SK-N-SH (cell line): ENCODE data around the gene VPS8. TPM values are rescaled to one million over a fixed set of nuclear protein-coding genes. Genes with fewer than 3 reads are reported as not detected.

ENCODE experiments used
- CTCF ChIA-PET: fragments of 300-600, 350-600 bp; formaldehyde crosslinking; extraction: SDS; loops from one replicate; lab custom pipeline; 2021; lab: Yijun Ruan, JAX
- POLR2A ChIA-PET: fragments of 350-600 bp; sonication (Branson Sonifier 250); formaldehyde crosslinking; extraction: SDS; loops from one replicate; lab custom pipeline; 2020; ENCODE audit warnings: antibody characterized with exemption, inconsistent platforms; lab: Yijun Ruan, JAX
- DNase-seq: peaks from one replicate; pipeline ENCODE4 v3.0.0; 2012
- H2AFZ ChIP-seq: fragments of 200-600 bp; sonication (generic); 2 replicates; pipeline ENCODE4 v1.8.1; 2016; ENCODE audit warnings: antibody characterized with exemption, mild to moderate bottlenecking, low read depth
- H3F3A ChIP-seq: fragments of 200-600 bp; sonication (generic); replicated peaks from 2 replicates; pipeline ENCODE3; 2016; ENCODE audit warnings: antibody characterized with exemption, mild to moderate bottlenecking; ENCODE audit not compliant: insufficient read depth
- H3K27ac ChIP-seq, 2 experiments: fragments of 200-500 bp in 1 of 2; fragments of 200-600 bp in 1 of 2; sonication (Bioruptor generic) in 1 of 2; sonication (generic), shearing (Covaris generic) in 1 of 2; 2 replicates each; pipeline versions ENCODE4 v1.5.1 to v1.6.1; 2014 to 2016; ENCODE audit warnings: low read depth in 2 of 2, inconsistent platforms in 1 of 2, low read length in 1 of 2, mild to moderate bottlenecking in 1 of 2, mixed read lengths in 1 of 2
- H3K27me3 ChIP-seq: fragments of 200-600 bp; sonication (generic), shearing (Covaris generic); 2 replicates; pipeline ENCODE4 v1.6.1; 2016; ENCODE audit warnings: mixed run types; ENCODE audit not compliant: insufficient read depth
- H3K36me3 ChIP-seq, 2 experiments: fragments of 200-500 bp in 1 of 2; fragments of 200-600 bp in 1 of 2; sonication (Bioruptor generic) in 1 of 2; sonication (generic) in 1 of 2; replicated peaks in 1 of 2; 2 replicates each; pipeline versions ENCODE3 to v1.5.1; 2014 to 2016; ENCODE audit warnings: low read length in 1 of 2, mild to moderate bottlenecking in 1 of 2; ENCODE audit not compliant: insufficient read depth in 2 of 2, control insufficient read depth in 1 of 2
- H3K4me1 ChIP-seq, 2 experiments: fragments of 200-500 bp in 1 of 2; fragments of 200-600 bp in 1 of 2; sonication (Bioruptor generic) in 1 of 2; sonication (generic), shearing (Covaris generic) in 1 of 2; 2 replicates each; pipeline versions ENCODE4 v1.5.1 to v1.6.1; 2014 to 2016; ENCODE audit warnings: low read depth in 1 of 2, low read length in 1 of 2, mixed run types in 1 of 2; ENCODE audit not compliant: insufficient read depth in 2 of 2, control insufficient read depth in 1 of 2
- H3K4me2 ChIP-seq: fragments of 200-600 bp; sonication (generic), shearing (Covaris generic); 2 replicates; pipeline ENCODE4 v1.6.1; 2017; ENCODE audit warnings: mixed run types
- H3K4me3 ChIP-seq, 2 experiments: fragments of 200-500 bp in 1 of 2; fragments of 200-600 bp in 1 of 2; sonication (Bioruptor generic) in 1 of 2; sonication (generic), shearing (Covaris generic) in 1 of 2; 2 replicates each; pipeline versions ENCODE4 v1.5.1 to v1.8.1; 2014 to 2016; ENCODE audit warnings: low read depth in 2 of 2, inconsistent platforms in 1 of 2, low read length in 1 of 2, mild to moderate bottlenecking in 1 of 2, mixed read lengths in 1 of 2, moderate library complexity in 1 of 2
- H3K79me2 ChIP-seq: fragments of 200-600 bp; sonication (generic); 2 replicates; pipeline ENCODE4 v1.8.1; 2017; ENCODE audit warnings: mild to moderate bottlenecking; ENCODE audit not compliant: insufficient read depth
- H3K9ac ChIP-seq: fragments of 200-600 bp; sonication (generic); 2 replicates; pipeline ENCODE4 v1.6.1; 2017; ENCODE audit warnings: mixed run types
- H3K9me2 ChIP-seq: fragments of 200-600 bp; sonication (generic); 2 replicates; pipeline ENCODE4 v1.6.1; 2017; ENCODE audit warnings: mixed run types
- H3K9me3 ChIP-seq: fragments of 200-600 bp; sonication (generic); 2 replicates; pipeline ENCODE4 v1.6.1; 2017; ENCODE audit warnings: mixed run types, mild to moderate bottlenecking, moderate library complexity
- H4K20me1 ChIP-seq: fragments of 200-600 bp; sonication (generic); 2 replicates; pipeline ENCODE4 v1.6.1; 2017; ENCODE audit warnings: mild to moderate bottlenecking, mixed run types; ENCODE audit not compliant: insufficient read depth
- CTCF ChIP-seq: fragments of 200-600 bp; sonication (generic); IDR thresholded peaks from 2 replicates; pipeline ENCODE4 v1.6.1; 2017; ENCODE audit warnings: antibody characterized with exemption, mild to moderate bottlenecking, moderate library complexity
- NRF1 ChIP-seq: IDR thresholded peaks from 2 replicates; pipeline ENCODE4 v1.6.1; 2012; ENCODE audit warnings: low read depth, mild to moderate bottlenecking, low read length
- RAD21 ChIP-seq: IDR thresholded peaks from 2 replicates; pipeline ENCODE4 v1.6.1; 2012; ENCODE audit warnings: mild to moderate bottlenecking, low read length
- SMC3 ChIP-seq: IDR thresholded peaks from 2 replicates; pipeline ENCODE4 v1.6.1; 2012; ENCODE audit warnings: low read depth, low read length, improper control_type of control experiment
- TEAD4 ChIP-seq: IDR thresholded peaks from 2 replicates; pipeline ENCODE4 v1.4.0; 2012; ENCODE audit warnings: mild to moderate bottlenecking, borderline replicate concordance; ENCODE audit not compliant: insufficient read depth
- WGBS: methylation state at CpG from one replicate; pipeline ENCODE4 v1.1.6; 2017; ENCODE audit warnings: low lambda C conversion rate; 5-methylcytosine and 5-hydroxymethylcytosine counted together
- polyA plus RNA-seq, 3 experiments: library from polyadenylated mRNA; depleted of rRNA; stranded (reverse); fragments of >200 nt; gene quantifications; 2 replicates each; pipeline ENCODE4 v1.2.3, GENCODE V29; 2012
- TF ChIP-seq, protein P1 (sequence below): IDR thresholded peaks from 2 replicates; pipeline ENCODE4 v1.4.0; 2012; ENCODE audit warnings: low read depth, borderline replicate concordance
- TF ChIP-seq, protein P2 (sequence below): IDR thresholded peaks from 2 replicates; pipeline ENCODE4; 2012

Gene VPS8
- polyA plus RNA-seq, 1 of the 3 experiments (the other 2 are of a cell fraction) = 12.8 TPM

GRCh38 chr3:185069037-185070030 lies 257.4 kb downstream of the VPS8 start:
- no peak overlapping the region for H3K27ac ChIP-seq
- no peaks in the 10 kb centered on the region for H3K9me2 ChIP-seq
- no peaks in the 10 kb centered on the region; the same call in 1 of the 2 replicates for H3K27me3 ChIP-seq
- DNase-seq = peak; percentile 51
- no peaks in the 10 kb centered on the region for H3K79me2 ChIP-seq
- H3F3A ChIP-seq = no peaks in the 10 kb centered on the region
- no peak overlapping the region for H3K9ac ChIP-seq
- no peak overlapping the region for H3K4me3 ChIP-seq
- H3K4me1 ChIP-seq = peaks cover 0 to 11% of the 10 kb centered on the region in 2 experiments; a peak in 1 of 4 replicates
- no peaks in the 10 kb centered on the region for H3K36me3 ChIP-seq
- CTCF ChIA-PET = interaction anchor here (0.6 to 2.8 kb wide), 9 partner anchors 17 to 239 kb away, joined by 3 to 11 read pairs (median 5); no protein-coding TSS in a partner anchor
- no peak overlapping the region for H2AFZ ChIP-seq
- WGBS = 72% methylated on average over 16 of the region's 28 CpGs
- no peaks in the 10 kb centered on the region for H3K9me3 ChIP-seq
- no peak overlapping the region for H3K4me2 ChIP-seq
- POLR2A ChIA-PET = no interaction called here
- TF ChIP-seq, protein P1, sequence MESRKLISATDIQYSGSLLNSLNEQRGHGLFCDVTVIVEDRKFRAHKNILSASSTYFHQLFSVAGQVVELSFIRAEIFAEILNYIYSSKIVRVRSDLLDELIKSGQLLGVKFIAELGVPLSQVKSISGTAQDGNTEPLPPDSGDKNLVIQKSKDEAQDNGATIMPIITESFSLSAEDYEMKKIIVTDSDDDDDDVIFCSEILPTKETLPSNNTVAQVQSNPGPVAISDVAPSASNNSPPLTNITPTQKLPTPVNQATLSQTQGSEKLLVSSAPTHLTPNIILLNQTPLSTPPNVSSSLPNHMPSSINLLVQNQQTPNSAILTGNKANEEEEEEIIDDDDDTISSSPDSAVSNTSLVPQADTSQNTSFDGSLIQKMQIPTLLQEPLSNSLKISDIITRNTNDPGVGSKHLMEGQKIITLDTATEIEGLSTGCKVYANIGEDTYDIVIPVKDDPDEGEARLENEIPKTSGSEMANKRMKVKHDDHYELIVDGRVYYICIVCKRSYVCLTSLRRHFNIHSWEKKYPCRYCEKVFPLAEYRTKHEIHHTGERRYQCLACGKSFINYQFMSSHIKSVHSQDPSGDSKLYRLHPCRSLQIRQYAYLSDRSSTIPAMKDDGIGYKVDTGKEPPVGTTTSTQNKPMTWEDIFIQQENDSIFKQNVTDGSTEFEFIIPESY = no peak
- TF ChIP-seq RAD21 = peak; percentile 36; the same call in 1 of the 2 replicates
- peak; percentile 10; the same call in 1 of the 2 replicates for TF ChIP-seq CTCF
- TF ChIP-seq, all 33 proteins: peak for 2
- H4K20me1 ChIP-seq = no peaks in the 10 kb centered on the region

GRCh38 chr3:185070491-185071286 lies 258.7 kb downstream of the VPS8 start:
- no peak overlapping the region; a peak in 1 of 4 replicates for H3K27ac ChIP-seq
- H3K9me2 ChIP-seq = no peaks in the 10 kb centered on the region
- no peaks in the 10 kb centered on the region for H3F3A ChIP-seq
- no peak overlapping the region for H3K4me3 ChIP-seq
- DNase-seq = peak; percentile 72
- H3K36me3 ChIP-seq = no peaks in the 10 kb centered on the region
- WGBS = 46% methylated on average over 7 of the region's 22 CpGs
- ChIA-PET POLR2A (no interaction called here), CTCF (interaction anchor here (0.6 to 2.8 kb wide), 16 partner anchors 9 to 263 kb away, joined by 3 to 11 read pairs (median 3); no protein-coding TSS in a partner anchor)
- no peaks in the 10 kb centered on the region for H4K20me1 ChIP-seq
- H3K9me3 ChIP-seq = no peaks in the 10 kb centered on the region
- no peak overlapping the region for H3K9ac ChIP-seq
- no peaks in the 10 kb centered on the region for H3K79me2 ChIP-seq
- H3K4me2 ChIP-seq = no peak overlapping the region
- no peaks in the 10 kb centered on the region; the same call in 1 of the 2 replicates for H3K27me3 ChIP-seq
- peaks cover 0 to 11% of the 10 kb centered on the region in 2 experiments; a peak in 1 of 4 replicates for H3K4me1 ChIP-seq
- H2AFZ ChIP-seq = 0 out of 2 replicates have a peak overlapping the region, but pooled peaks have one; percentile 54
- TF ChIP-seq, protein P2, sequence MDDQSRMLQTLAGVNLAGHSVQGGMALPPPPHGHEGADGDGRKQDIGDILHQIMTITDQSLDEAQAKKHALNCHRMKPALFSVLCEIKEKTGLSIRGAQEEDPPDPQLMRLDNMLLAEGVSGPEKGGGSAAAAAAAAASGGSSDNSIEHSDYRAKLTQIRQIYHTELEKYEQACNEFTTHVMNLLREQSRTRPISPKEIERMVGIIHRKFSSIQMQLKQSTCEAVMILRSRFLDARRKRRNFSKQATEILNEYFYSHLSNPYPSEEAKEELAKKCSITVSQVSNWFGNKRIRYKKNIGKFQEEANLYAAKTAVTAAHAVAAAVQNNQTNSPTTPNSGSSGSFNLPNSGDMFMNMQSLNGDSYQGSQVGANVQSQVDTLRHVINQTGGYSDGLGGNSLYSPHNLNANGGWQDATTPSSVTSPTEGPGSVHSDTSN = no peak
- peak; percentile 21; the same call in 1 of the 2 replicates for TF ChIP-seq CTCF
- 0 out of 2 replicates have a peak, but pooled peaks have one; percentile 20 for TF ChIP-seq SMC3
- peak; percentile 53 for TF ChIP-seq RAD21
- no peak for TF ChIP-seq TEAD4
- no peak for TF ChIP-seq NRF1
